Mammary epithelial cell (primary cell): ENCODE measurements around the gene ATP1A1.

Source experiments
- CTCF ChIP-seq, 2 donors: IDR thresholded peaks in 1 of 2; conservative IDR thresholded peaks in 1 of 2; 2 replicates each; pipeline ENCODE4 v1.5.1; 2011 to 2012; ENCODE audit warnings: inconsistent platforms in 2 of 2, low read length in 2 of 2, mild to moderate bottlenecking in 2 of 2, control low read depth in 1 of 2, low read depth in 1 of 2; ENCODE audit not compliant: insufficient read depth in 1 of 2; ENCODE audit errors: extremely low read depth in 1 of 2
- EZH2 ChIP-seq: IDR thresholded peaks from 2 replicates; pipeline ENCODE4 v1.6.1; 2012; ENCODE audit warnings: low read length, inconsistent platforms, borderline replicate concordance

- TF ChIP-seq EZH2 = no peak
- no peak for TF ChIP-seq CTCF (conservative IDR thresholded peaks at IDR 0.05 in 1 of 2, IDR thresholded peaks at IDR 0.05 in 1 of 2; ENCODE audit: extremely low read depth in 1 of 2, insufficient read depth in 1 of 2, low read depth in 1 of 2, low read length in 2 of 2)
Measured at GRCh38 chr1:116333171-116334014, 39.7 kb upstream of the ATP1A1 start.
